HG03469 (cell line): Measurements from ENCODE around the gene FOXF2.

Experiments used
- ATAC-seq: cut with Tn5 transposase; IDR thresholded peaks from one replicate; pipeline ENCODE4 v1.9.1; 2021; ENCODE audit warnings: mild to moderate bottlenecking, moderate library complexity, moderate number of reproducible peaks; ENCODE audit not compliant: unreplicated experiment

Gene FOXF2

DNA sequence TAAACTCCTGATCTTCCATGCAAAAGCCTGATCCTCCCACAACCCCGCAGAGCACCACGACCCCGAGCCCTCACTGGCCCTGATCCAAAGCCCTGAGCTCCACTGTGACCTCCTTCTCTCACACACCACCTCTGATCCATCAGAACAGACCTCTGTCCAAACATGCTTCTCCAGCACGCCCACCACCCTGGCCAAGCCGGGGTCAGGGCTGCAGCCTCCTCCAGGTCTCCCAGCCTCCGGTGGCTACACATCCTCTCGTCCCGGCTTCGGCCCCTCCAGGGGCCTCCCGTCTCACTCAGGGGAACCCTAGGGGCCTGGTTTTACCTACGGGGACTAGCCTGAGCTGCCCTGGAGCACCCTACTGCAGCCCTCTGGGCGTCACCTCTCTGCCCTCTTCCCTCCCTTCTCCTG lies 49.1 kb downstream of the FOXF2 start:
- ATAC-seq, result no peak

DNA sequence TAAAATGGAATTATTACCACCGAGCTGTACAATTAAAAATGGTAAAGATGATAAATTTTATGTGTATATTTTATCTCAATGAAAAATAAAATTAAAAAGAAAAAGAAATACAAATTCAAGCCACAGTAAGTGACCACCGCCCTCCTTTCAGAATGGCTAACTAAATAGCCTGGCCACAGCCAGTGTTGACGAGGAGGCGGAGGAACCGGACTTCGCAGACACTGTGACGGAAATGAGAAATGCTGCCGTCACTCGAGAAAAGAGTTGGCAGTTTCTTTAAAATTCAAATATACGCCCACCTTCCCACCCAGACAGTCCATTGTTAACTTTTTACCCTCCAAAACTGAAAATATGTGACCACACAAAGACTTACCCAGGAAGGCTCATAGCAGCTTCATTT lies 50.0 kb downstream of the FOXF2 start:
- ATAC-seq, result no peak

DNA sequence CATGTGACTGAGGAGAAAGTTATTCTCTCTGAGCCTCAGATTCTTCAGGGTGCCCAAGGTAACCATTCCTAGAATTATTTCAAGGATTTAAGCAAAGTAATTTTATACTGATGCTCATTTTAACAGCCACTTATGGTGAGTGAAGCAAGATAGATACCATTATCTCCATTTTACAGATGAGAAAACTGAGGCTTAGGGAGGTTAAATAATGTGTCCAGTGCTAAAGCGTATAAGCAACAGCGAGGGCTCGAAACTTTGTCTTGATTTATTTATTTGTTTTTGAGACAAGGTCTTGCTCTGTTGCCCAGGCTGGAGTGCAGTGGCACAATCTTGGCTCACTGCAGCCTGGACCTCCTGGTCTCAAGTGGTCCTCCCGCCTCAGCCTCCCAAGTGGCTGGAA lies 53.6 kb downstream of the FOXF2 start:
- ATAC-seq, result no peak
